Activated CD4-positive, alpha-beta T cell treated with anti-CD3 and anti-CD28 coated beads for 48 hours (primary cell): ENCODE data around the gene DDX54.
A peak's percentile ranks its signal among the peaks of the same experiment; 100 is the strongest.
"Not testable (repeated sequence)": the region's sequence is repeated elsewhere in the genome, so short reads cannot be mapped to it uniquely, and the experiment has no call there.

Experiments used
- DNase-seq: peaks from one replicate; pipeline ENCODE4 v3.0.0-alpha.2; 2020

Gene DDX54

GRCh38 chr12:113136990-113137511 lies 48.2 kb downstream of the DDX54 start:
- DNase-seq = no peak

- DNase-seq = peak; percentile 85
Observed at GRCh38 chr12:113136128-113136989, 48.9 kb downstream of the DDX54 start.

GRCh38 chr12:113135178-113136127 lies 49.8 kb downstream of the DDX54 start, which contains the start of gene RASAL1:
TSS of gene RASAL1 (minus strand) at chr12:113135761. CDS start at chr12:113135462, 299 bp downstream.
- DNase-seq = peak; percentile 93

- DNase-seq = no peak
Observed at GRCh38 chr12:113134521-113134951, 50.7 kb downstream of the DDX54 start.

- no peak for DNase-seq
Observed at GRCh38 chr12:113134071-113134470, 51.2 kb downstream of the DDX54 start.

- DNase-seq = no peak
Observed at GRCh38 chr12:113133666-113134065, 51.6 kb downstream of the DDX54 start.

- DNase-seq = no peak
Observed at GRCh38 chr12:113133036-113133435, 52.2 kb downstream of the DDX54 start.

GRCh38 chr12:113131556-113131955 lies 53.7 kb downstream of the DDX54 start:
- DNase-seq = no peak

GRCh38 chr12:113130457-113131135 lies 54.7 kb downstream of the DDX54 start:
- no peak for DNase-seq

- no peak for DNase-seq
Observed at GRCh38 chr12:113129664-113130456, 55.4 kb downstream of the DDX54 start.

- DNase-seq = no peak
Observed at GRCh38 chr12:113128802-113129663, 56.2 kb downstream of the DDX54 start.

GRCh38 chr12:113127791-113128199 lies 57.5 kb downstream of the DDX54 start:
- DNase-seq = no peak

GRCh38 chr12:113120670-113121370 lies 64.5 kb downstream of the DDX54 start:
- no peak for DNase-seq

GRCh38 chr12:113119980-113120669 lies 65.2 kb downstream of the DDX54 start:
- no peak for DNase-seq

GRCh38 chr12:113118142-113118541 lies 67.1 kb downstream of the DDX54 start:
- DNase-seq = no peak

GRCh38 chr12:113117684-113118083 lies 67.6 kb downstream of the DDX54 start:
- DNase-seq = not testable (repeated sequence)

- DNase-seq = no peak
Observed at GRCh38 chr12:113116875-113117274, 68.4 kb downstream of the DDX54 start.

GRCh38 chr12:113115455-113116126 lies 69.7 kb downstream of the DDX54 start:
- DNase-seq = no peak
